HepG2 (cell line): ENCODE results near the gene FAM168A. TPM values are rescaled to one million over a fixed set of nuclear protein-coding genes. Genes with fewer than 3 reads are reported as not detected.

Source experiments
- ATAC-seq: fragments of 200-7000 bp; cut with Tn5 transposase; 3 replicates; pipeline ENCODE4 v1.9.1; 2020; ENCODE audit warnings: mild to moderate bottlenecking, moderate library complexity
- BruUV-seq: library from RNA; stranded (reverse); fragments of 400-500 nt; replicated peaks from 2 replicates; lab custom pipeline; 2021; lab: Mats Ljungman, UMichigan
- CTCF ChIA-PET: fragments of 300-600 bp; formaldehyde crosslinking; extraction: SDS; loops from one replicate; lab custom pipeline; 2021; ENCODE audit warnings: low total read pairs, inconsistent platforms, low intra/inter-chr PET ratio; lab: Yijun Ruan, JAX
- POLR2A ChIA-PET: fragments of 350-600 bp; sonication (Branson Sonifier 250); formaldehyde crosslinking; loops from one replicate; lab custom pipeline; 2020; ENCODE audit warnings: antibody characterized with exemption, inconsistent platforms; lab: Yijun Ruan, JAX
- DNase-seq: peaks from one replicate; pipeline ENCODE4 v3.0.0-alpha.2; 2015; ENCODE audit warnings: low spot score
- FAIRE-seq: peaks from 3 replicates; lab custom pipeline; 2011; peaks lifted over from hg19 to GRCh38; lab: Jason Lieb, UNC
- H2AFZ ChIP-seq: one replicate; pipeline ENCODE4 v1.6.1; 2011; ENCODE audit warnings: low read length, inconsistent platforms
- H3K27ac ChIP-seq: fragments of 300-600 bp; 3 replicates; pipeline ENCODE4 v1.8.0; 2011; ENCODE audit warnings: mixed run types, mild to moderate bottlenecking, mixed read lengths, low read length, inconsistent platforms; ENCODE audit not compliant: insufficient read depth; ENCODE audit errors: extremely low read length
- H3K27me3 ChIP-seq, 2 experiments: fragments of 200-600 bp in 1 of 2; 2 replicates in 1 of 2; 3 replicates in 1 of 2; pipeline versions ENCODE4 v1.6.0 to v1.8.0; 2011; ENCODE audit warnings: low read length in 2 of 2, mild to moderate bottlenecking in 2 of 2, moderate library complexity in 2 of 2, inconsistent platforms in 1 of 2; ENCODE audit not compliant: insufficient read depth in 2 of 2, control insufficient read depth in 1 of 2
- H3K36me3 ChIP-seq, 2 experiments: fragments of 200-600 bp in 1 of 2; replicated peaks in 1 of 2; 2 replicates in 1 of 2; 3 replicates in 1 of 2; pipeline versions ENCODE4 v1.5.1 to v1.8.0; 2011; ENCODE audit warnings: low read length in 2 of 2, inconsistent platforms in 1 of 2; ENCODE audit not compliant: insufficient read depth in 2 of 2, control insufficient read depth in 1 of 2
- H3K4me1 ChIP-seq: 2 replicates; pipeline ENCODE4 v1.5.1; 2012; ENCODE audit warnings: low read length, inconsistent platforms; ENCODE audit not compliant: insufficient read depth
- H3K4me2 ChIP-seq: 2 replicates; pipeline ENCODE4 v1.6.0; 2011; ENCODE audit warnings: low read depth, low read length, inconsistent platforms
- H3K4me3 ChIP-seq, 3 experiments: fragments of 200-600 bp in 1 of 3; sonication (generic), shearing (Covaris generic) in 1 of 3; replicated peaks in 1 of 3; 2 replicates each; pipeline ENCODE4 v1.5.1; 2011 to 2016; ENCODE audit warnings: low read length in 3 of 3, inconsistent platforms in 2 of 3, low read depth in 2 of 3, mild to moderate bottlenecking in 2 of 3, control low read depth in 1 of 3, mixed read lengths in 1 of 3; ENCODE audit not compliant: insufficient read depth in 1 of 3
- H3K79me2 ChIP-seq: one replicate; pipeline ENCODE4 v1.6.1; 2011; ENCODE audit warnings: low read length, inconsistent platforms; ENCODE audit not compliant: insufficient read depth
- H3K9ac ChIP-seq: 2 replicates; pipeline ENCODE4 v1.6.0; 2011; ENCODE audit warnings: mild to moderate bottlenecking, low read depth, low read length, inconsistent platforms; ENCODE audit not compliant: insufficient read depth
- H3K9me3 ChIP-seq: 2 replicates; pipeline ENCODE4 v1.5.1; 2012; ENCODE audit warnings: mild to moderate bottlenecking, low read length
- H4K20me1 ChIP-seq: 2 replicates; pipeline ENCODE4 v1.6.0; 2011; ENCODE audit warnings: inconsistent platforms, mild to moderate bottlenecking, low read length, moderate library complexity; ENCODE audit not compliant: insufficient read depth
- ATM ChIP-seq: fragments of 450-650 bp; IDR thresholded peaks from 2 replicates; pipeline ENCODE4 v1.7.1; 2017; ENCODE audit warnings: mild to moderate bottlenecking, borderline replicate concordance
- SIN3A ChIP-seq: IDR thresholded peaks from 2 replicates; pipeline ENCODE4 v1.6.1; 2011; ENCODE audit warnings: low read depth, mild to moderate bottlenecking, control low read depth, low read length, borderline replicate concordance
- SMYD3 ChIP-seq: sonication (generic); formaldehyde crosslinking; IDR thresholded peaks from 2 replicates; pipeline ENCODE4 v1.8.1; 2023; ENCODE audit warnings: mild to moderate bottlenecking, missing genetic modification reagents
- TP53 ChIP-seq: sonication (generic); formaldehyde crosslinking; conservative IDR thresholded peaks from 2 replicates; pipeline ENCODE4 v1.4.0; 2020; ENCODE audit warnings: missing genetic modification reagents
- ZFP37 ChIP-seq: sonication (generic); formaldehyde crosslinking; IDR thresholded peaks from 2 replicates; pipeline ENCODE4 v1.4.0; 2020; ENCODE audit warnings: missing genetic modification reagents, borderline replicate concordance
- ZNF512 ChIP-seq: sonication (generic); formaldehyde crosslinking; IDR thresholded peaks from 2 replicates; pipeline ENCODE4 v1.4.0; 2020; ENCODE audit warnings: mild to moderate bottlenecking, missing genetic modification reagents
- ZNF569 ChIP-seq: sonication (generic); formaldehyde crosslinking; IDR thresholded peaks from 2 replicates; pipeline ENCODE4 v1.5.0; 2020; ENCODE audit warnings: mild to moderate bottlenecking, missing genetic modification reagents, moderate library complexity, borderline replicate concordance
- WGBS: methylation state at CpG from one replicate; pipeline ENCODE4 v1.1.6; 2017; ENCODE audit warnings: low lambda C conversion rate; 5-methylcytosine and 5-hydroxymethylcytosine counted together
- in situ Hi-C: cut with HindIII; loops from 2 replicates; pipeline ENCODE4 v1.10.0; 2017; ENCODE audit warnings: low pct_unique_long_range_greater_than_20kb; ENCODE audit not compliant: extremely low pct_ligation_motif_present
- intact Hi-C: fragments of 100-400 bp; cut with micrococcal nuclease; formaldehyde crosslinking; loops from one replicate; pipeline ENCODE4 v1.10.0; 2022; ENCODE audit not compliant: unreplicated experiment
- polyA plus RNA-seq, 8 experiments: library from polyadenylated mRNA; depleted of rRNA in 3 of 8; stranded (reverse) in 7 of 8; unstranded in 1 of 8; fragments of >200 nt; fragmentation: Illumina TruSeq in 4 of 8; extraction: Trizol in 4 of 8; gene quantifications; 2 replicates each; pipeline versions ENCODE4 v1.2.1 to v1.2.3, GENCODE V29; 2011 to 2016; ENCODE audit warnings: low read depth in 4 of 8, missing spikeins in 1 of 8, mixed read lengths in 1 of 8; ENCODE audit not compliant: insufficient read depth in 1 of 8
- total RNA-seq, 5 experiments: library from RNA; depleted of rRNA; stranded (reverse); fragments of >200 nt; fragmentation: Illumina TruSeq; extraction: Trizol; gene quantifications; 2 replicates each; pipeline ENCODE4 v1.2.3, GENCODE V29; 2016; ENCODE audit warnings: low read depth in 1 of 5
- TF ChIP-seq, protein P1 (sequence below): sonication (generic); formaldehyde crosslinking; IDR thresholded peaks from 2 replicates; pipeline ENCODE4 v1.5.1; 2020; ENCODE audit warnings: missing genetic modification reagents, mild to moderate bottlenecking, borderline replicate concordance

The FAM168A gene
- total and polyA plus RNA-seq, 2 of the 13 experiments (the other 11 are each of a cell fraction or from before 2014, with no cell fraction given), result 13.9 to 15.8 TPM

- H2AFZ ChIP-seq, result no peak overlapping the region
- in situ Hi-C loops (no loop called here), intact Hi-C loops (no loop called here)
- no peak overlapping the region for H3K4me3 ChIP-seq
- H3K4me1 ChIP-seq, result peaks cover 16% of the 10 kb centered on the region
- no peaks in the 10 kb centered on the region for H4K20me1 ChIP-seq
- no peaks in the 10 kb centered on the region; a peak in 2 of 5 replicates for H3K36me3 ChIP-seq
- no peaks in the 10 kb centered on the region for H3K9me3 ChIP-seq
- 98% methylated on average over 3 of the region's 3 CpGs for WGBS
- BruUV-seq, result no TSS peak
- DNase-seq, result no peak
- no peaks in the 10 kb centered on the region for H3K27me3 ChIP-seq
- no peak for FAIRE-seq
- H3K27ac ChIP-seq, result no peak overlapping the region
- no peak overlapping the region for H3K9ac ChIP-seq
- ChIA-PET CTCF (no interaction called here), POLR2A (no interaction called here)
- ATAC-seq, result no peak
- H3K79me2 ChIP-seq, result no peaks in the 10 kb centered on the region
- TF ChIP-seq ZNF512 (CRISPR knock-in tag) (no peak), ATM (no peak), ZNF569 (CRISPR knock-in tag) (no peak), SMYD3 (CRISPR knock-in tag) (no peak), ZFP37 (CRISPR knock-in tag) (no peak), SIN3A (no peak), TP53 (no peak)
- TF ChIP-seq, protein P1, sequence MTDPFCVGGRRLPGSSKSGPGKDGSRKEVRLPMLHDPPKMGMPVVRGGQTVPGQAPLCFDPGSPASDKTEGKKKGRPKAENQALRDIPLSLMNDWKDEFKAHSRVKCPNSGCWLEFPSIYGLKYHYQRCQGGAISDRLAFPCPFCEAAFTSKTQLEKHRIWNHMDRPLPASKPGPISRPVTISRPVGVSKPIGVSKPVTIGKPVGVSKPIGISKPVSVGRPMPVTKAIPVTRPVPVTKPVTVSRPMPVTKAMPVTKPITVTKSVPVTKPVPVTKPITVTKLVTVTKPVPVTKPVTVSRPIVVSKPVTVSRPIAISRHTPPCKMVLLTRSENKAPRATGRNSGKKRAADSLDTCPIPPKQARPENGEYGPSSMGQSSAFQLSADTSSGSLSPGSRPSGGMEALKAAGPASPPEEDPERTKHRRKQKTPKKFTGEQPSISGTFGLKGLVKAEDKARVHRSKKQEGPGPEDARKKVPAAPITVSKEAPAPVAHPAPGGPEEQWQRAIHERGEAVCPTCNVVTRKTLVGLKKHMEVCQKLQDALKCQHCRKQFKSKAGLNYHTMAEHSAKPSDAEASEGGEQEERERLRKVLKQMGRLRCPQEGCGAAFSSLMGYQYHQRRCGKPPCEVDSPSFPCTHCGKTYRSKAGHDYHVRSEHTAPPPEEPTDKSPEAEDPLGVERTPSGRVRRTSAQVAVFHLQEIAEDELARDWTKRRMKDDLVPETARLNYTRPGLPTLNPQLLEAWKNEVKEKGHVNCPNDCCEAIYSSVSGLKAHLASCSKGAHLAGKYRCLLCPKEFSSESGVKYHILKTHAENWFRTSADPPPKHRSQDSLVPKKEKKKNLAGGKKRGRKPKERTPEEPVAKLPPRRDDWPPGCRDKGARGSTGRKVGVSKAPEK, result no peak
- H3K4me2 ChIP-seq, result no peak overlapping the region
Measured at GRCh38 chr11:73469401-73469800, 128.5 kb downstream of the FAM168A start.
